Stomach (tissue), 4 donors: Measurements from ENCODE around the gene SORL1.

Experiments
- POLR2A ChIP-seq, 4 donors: fragments of 450-650 bp; IDR thresholded peaks; one replicate each; pipeline ENCODE4 v1.6.1; 2016; ENCODE audit warnings: antibody characterized with exemption in 4 of 4, control low read depth in 2 of 4, mild to moderate bottlenecking in 1 of 4, moderate library complexity in 1 of 4
- TF ChIP-seq, protein P1 (sequence below), 7 experiments: fragments of 450-650 bp in 4 of 7; fragments of 200-600 bp in 3 of 7; sonication (generic) in 3 of 7; IDR thresholded peaks; one replicate each; pipeline ENCODE4 v1.5.1; 2016 to 2019; ENCODE audit warnings: antibody characterized with exemption in 7 of 7, control low read depth in 2 of 7, mild to moderate bottlenecking in 1 of 7

DNA sequence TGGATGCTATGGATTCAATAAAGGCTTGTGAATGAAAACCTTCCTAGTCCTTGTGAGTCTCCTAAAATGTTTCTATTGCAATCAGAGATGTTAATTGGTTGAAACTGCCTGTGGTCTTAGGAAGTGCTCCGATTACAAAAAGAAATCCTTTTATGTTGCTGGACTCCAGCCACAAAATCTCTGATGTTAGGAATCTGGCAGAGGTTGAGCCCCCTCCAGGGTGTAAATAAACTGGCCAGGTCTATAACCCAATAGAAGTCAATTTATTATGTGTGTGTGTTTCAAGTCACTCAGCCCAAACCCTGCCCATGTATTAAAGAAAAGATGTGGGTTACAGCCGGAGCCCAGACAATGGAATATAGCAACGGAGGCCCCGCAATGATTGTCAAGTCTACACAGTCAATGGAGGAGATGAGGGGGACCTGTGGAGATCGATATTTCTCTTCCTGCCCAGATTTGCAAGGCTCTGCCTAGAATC, 218.7 kb downstream of the SORL1 start:
- no peak for TF ChIP-seq POLR2A (IDR thresholded peaks at IDR 0.05)
- TF ChIP-seq, protein P1, sequence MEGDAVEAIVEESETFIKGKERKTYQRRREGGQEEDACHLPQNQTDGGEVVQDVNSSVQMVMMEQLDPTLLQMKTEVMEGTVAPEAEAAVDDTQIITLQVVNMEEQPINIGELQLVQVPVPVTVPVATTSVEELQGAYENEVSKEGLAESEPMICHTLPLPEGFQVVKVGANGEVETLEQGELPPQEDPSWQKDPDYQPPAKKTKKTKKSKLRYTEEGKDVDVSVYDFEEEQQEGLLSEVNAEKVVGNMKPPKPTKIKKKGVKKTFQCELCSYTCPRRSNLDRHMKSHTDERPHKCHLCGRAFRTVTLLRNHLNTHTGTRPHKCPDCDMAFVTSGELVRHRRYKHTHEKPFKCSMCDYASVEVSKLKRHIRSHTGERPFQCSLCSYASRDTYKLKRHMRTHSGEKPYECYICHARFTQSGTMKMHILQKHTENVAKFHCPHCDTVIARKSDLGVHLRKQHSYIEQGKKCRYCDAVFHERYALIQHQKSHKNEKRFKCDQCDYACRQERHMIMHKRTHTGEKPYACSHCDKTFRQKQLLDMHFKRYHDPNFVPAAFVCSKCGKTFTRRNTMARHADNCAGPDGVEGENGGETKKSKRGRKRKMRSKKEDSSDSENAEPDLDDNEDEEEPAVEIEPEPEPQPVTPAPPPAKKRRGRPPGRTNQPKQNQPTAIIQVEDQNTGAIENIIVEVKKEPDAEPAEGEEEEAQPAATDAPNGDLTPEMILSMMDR (IDR thresholded peaks at IDR 0.05): no peak
